Activated T-helper 1 cell treated with anti-CD3 and anti-CD28 coated beads, Interleukin-12 subunit alpha, Interleukin-12 subunit beta, Interleukin-2, Interleukin-4 antibody, amounts not matched to agents 30 ng/mL and 10 ng/mL and 1 ng/mL, durations not matched to agents 14 hours and 24 hours and 36 hours (primary cell): Measurements from ENCODE around the gene FBXO9. TPM values are rescaled to one million over a fixed set of nuclear protein-coding genes. Genes with fewer than 3 reads are reported as not detected.
A peak's percentile ranks its signal among the peaks of the same experiment; 100 is the strongest.
"Not testable (repeated sequence)": the region's sequence is repeated elsewhere in the genome, so short reads cannot be mapped to it uniquely, and the experiment has no call there.

Experiments used
- DNase-seq: peaks from one replicate; pipeline ENCODE4 v3.0.0; 2021; ENCODE audit warnings: low spot score
- H3K27ac Mint-ChIP-seq: one replicate; pipeline ENCODE4 v1.8.0; 2021; ENCODE audit warnings: mild to moderate bottlenecking, mixed read lengths
- H3K27me3 Mint-ChIP-seq: one replicate; pipeline ENCODE4 v1.8.0; 2022; ENCODE audit warnings: mild to moderate bottlenecking, moderate library complexity, mixed read lengths; ENCODE audit not compliant: insufficient read depth
- H3K36me3 Mint-ChIP-seq: one replicate; pipeline ENCODE4 v1.8.0; 2021; ENCODE audit warnings: low read depth, mixed read lengths
- H3K4me1 Mint-ChIP-seq: one replicate; pipeline ENCODE4 v1.8.0; 2021; ENCODE audit warnings: low read depth, mixed read lengths
- H3K4me3 Mint-ChIP-seq: one replicate; pipeline ENCODE4 v1.8.0; 2021; ENCODE audit warnings: mild to moderate bottlenecking, moderate library complexity, mixed read lengths
- H3K9me3 Mint-ChIP-seq: one replicate; pipeline ENCODE4 v1.8.0; 2021; ENCODE audit warnings: mixed read lengths
- intact Hi-C: fragments of 100-400 bp; cut with micrococcal nuclease; formaldehyde crosslinking; loops from one replicate; pipeline ENCODE4 v1.15.1; 2024
- total RNA-seq: library from RNA; stranded (reverse); gene quantifications from 2 replicates; pipeline ENCODE4 v1.2.3, GENCODE V29; 2022

Gene FBXO9
- total RNA-seq, 1 donor from 2014 or later = 67.3 TPM

DNA sequence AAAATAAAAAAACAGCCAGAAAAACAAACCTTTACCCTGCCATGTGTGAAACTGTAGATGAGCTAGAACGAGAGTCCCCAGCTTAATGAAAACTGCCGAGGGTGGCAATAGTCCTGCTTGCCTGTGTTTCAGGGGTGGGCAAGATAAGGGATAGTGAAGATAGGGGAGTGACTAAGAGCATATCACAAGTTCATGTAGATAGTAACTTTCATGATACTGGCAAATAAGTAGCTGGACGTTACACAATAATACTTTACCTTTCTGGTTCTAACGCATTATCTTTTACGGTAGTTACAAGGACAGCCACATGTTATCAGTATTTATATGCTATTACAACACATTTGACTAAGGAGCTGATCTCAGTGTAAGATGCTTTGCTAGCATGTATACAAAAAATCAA is 9.3 kb upstream of the FBXO9 start:
- H3K27ac Mint-ChIP-seq = no peak overlapping the region
- intact Hi-C loops = no loop called here
- H3K36me3 Mint-ChIP-seq = peaks cover 5% of the 10 kb centered on the region
- no peak for DNase-seq
- H3K4me3 Mint-ChIP-seq = no peak overlapping the region
- H3K27me3 Mint-ChIP-seq = no peaks in the 10 kb centered on the region
- no peaks in the 10 kb centered on the region for H3K9me3 Mint-ChIP-seq
- H3K4me1 Mint-ChIP-seq = peaks cover 37% of the 10 kb centered on the region

DNA sequence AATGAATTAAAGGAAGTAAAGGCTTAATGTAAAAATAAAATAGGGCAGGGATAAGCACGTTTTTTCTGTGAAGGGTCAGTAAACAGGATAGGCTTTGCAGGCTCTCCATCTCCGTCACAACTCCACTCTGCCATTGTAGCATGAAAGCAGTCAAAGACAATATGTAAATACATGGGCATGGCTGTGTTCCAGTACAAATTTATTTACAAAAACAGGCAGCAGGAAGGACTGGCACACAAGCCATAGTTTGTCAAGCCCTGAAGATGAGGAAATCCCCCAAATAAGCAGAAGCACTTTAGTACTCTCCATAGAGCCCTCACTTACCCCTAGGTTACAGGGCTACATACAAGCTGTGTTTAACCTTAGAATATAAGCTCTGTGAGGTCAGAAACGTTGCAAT is 8.9 kb upstream of the FBXO9 start:
- no peaks in the 10 kb centered on the region for H3K27me3 Mint-ChIP-seq
- no peak overlapping the region for H3K27ac Mint-ChIP-seq
- no peak overlapping the region for H3K4me3 Mint-ChIP-seq
- no peaks in the 10 kb centered on the region for H3K9me3 Mint-ChIP-seq
- H3K36me3 Mint-ChIP-seq = peaks cover 5% of the 10 kb centered on the region
- H3K4me1 Mint-ChIP-seq = peaks cover 38% of the 10 kb centered on the region
- intact Hi-C loops = no loop called here
- no peak for DNase-seq

DNA sequence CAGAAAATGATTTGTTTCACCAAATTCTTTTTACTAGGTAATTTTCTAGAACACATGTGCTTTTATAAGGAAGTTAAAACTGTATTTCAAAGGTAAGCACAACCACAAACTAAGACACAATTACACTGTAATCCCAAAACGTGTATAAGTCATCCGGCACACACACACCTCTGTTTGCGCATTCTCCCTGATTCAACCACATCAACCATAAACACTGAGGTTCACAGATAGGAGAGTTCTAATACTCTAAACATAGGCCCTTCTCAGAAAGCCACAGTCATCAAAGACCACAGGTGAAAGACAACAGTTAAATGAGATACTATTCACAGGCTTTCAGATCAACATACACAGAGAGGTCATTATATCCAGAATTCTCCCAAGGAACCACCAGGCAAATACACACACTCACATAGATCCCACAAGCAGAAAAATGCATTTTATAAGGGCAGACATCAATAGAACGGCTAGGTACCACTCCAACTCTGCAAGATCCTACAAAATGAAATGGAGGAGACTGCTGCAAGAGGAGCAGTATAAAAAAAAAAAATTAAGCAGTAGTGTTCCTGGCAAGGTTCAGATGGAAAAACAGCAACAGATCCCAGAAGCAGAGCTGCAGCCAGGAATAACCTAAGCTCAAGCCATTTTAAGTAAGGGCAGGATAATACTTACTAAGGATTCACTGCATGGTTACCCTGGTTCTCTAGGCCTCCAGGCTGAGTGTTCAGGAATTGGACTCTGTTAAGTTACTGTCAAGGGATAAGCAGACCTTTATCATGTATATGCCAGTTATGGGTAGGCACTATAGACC is 6.6 kb upstream of the FBXO9 start:
- Mint-ChIP-seq H3K4me1 (peaks cover 49% of the 10 kb centered on the region), H3K4me3 (no peak overlapping the region), H3K36me3 (peaks cover 3% of the 10 kb centered on the region), H3K9me3 (no peaks in the 10 kb centered on the region), H3K27ac (no peak overlapping the region), H3K27me3 (no peaks in the 10 kb centered on the region)
- no peak for DNase-seq
- intact Hi-C loops = no loop called here

DNA sequence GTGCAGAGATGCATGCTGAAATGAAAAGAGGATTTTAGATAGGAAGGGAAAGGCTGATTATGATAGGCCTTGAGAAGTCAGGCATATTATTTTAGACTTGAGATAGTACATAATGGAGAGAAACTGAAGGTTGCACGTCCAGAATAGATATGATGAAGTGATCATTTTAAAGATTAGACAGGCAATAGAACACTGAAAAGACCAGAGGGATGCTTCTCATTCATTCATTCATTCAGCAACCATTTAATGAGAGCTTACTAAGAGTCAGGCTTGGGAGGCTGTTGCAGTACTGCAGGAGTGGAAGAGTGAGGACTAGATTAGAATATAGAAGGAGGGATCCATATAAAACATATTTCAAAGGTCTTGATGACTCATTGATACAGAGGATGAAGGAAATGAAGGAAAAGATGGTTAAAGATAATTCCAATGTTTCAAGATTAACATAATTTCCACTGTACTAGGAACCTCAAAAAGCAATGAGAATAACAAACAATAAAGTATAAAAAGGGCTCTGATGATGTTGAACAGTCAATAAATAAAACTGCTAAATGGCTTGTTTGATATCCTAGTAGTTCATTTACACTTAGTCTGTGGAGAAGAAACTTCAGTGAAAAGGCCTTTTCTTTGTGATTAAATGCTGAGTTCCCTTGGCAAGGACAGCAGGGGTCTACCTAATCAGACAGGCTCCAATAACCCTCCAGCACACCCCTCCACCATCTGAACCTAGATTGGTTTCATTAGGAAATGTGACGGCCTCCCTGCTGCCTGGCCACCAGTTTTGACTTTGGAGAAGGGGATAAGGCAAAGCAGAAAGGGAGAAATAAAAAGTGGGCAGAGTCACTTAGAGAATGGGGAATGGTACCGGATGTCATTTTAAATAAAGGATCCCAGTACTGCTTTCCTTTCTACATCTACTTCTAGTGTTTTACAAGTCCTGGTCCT is 5.3 kb upstream of the FBXO9 start:
- Mint-ChIP-seq H3K36me3 (peaks cover 3% of the 10 kb centered on the region), H3K4me3 (peak overlapping the region; percentile 91), H3K9me3 (no peaks in the 10 kb centered on the region), H3K27me3 (peaks cover 2% of the 10 kb centered on the region), H3K27ac (no peak overlapping the region), H3K4me1 (peaks cover 57% of the 10 kb centered on the region)
- DNase-seq = no peak
- intact Hi-C loops = no loop called here

DNA sequence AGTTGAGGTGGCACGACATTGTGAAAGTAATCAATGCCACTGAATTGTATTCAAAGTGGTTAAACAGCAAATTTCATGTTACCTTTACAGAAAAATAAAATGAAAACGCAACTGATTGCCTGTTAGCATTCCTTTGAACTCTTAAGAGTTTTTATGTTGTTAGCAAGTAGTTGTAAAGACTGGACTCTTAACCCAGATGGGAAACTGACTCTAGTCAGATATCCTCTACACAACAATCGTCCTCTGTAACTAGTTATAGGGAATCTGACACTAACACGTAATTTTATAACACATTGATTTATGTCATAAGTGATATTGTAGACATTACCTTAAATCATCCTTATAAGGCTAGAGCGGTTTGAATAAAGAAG is 3.0 kb upstream of the FBXO9 start:
- Mint-ChIP-seq H3K27ac (no peak overlapping the region), H3K27me3 (peaks cover 2% of the 10 kb centered on the region), H3K4me1 (peaks cover 57% of the 10 kb centered on the region), H3K9me3 (no peaks in the 10 kb centered on the region), H3K36me3 (no peaks in the 10 kb centered on the region), H3K4me3 (peak overlapping the region; percentile 91)
- intact Hi-C loops = no loop called here
- DNase-seq = no peak

DNA sequence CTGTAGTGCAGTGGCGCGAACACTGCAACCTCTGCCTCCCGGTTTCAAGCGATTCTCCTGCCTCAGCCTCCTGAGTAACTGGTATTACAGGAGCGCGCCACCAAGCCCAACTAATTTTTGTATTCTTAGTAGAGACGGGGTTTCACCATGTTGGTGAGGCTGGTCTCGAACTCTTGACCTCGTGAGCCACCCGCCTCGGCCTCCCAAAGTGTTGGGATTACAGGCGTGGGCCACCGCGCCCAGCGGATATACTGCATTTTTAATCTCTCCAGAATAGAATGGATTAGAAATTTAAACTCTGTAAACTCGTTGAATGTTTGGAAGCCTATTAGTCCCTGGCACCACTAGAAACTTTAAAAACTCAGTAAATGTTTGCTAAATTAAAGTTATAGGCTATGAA is 949 bp upstream of the FBXO9 start:
- Mint-ChIP-seq H3K4me3 (peak overlapping the region; percentile 99), H3K4me1 (peaks cover 51% of the 10 kb centered on the region), H3K27ac (peak overlapping the region; percentile 99)
- H3K27me3 Mint-ChIP-seq, H3K36me3 Mint-ChIP-seq, H3K9me3 Mint-ChIP-seq, DNase-seq: not testable (repeated sequence)
- intact Hi-C loops = loop anchor here (1.0 to 2.0 kb wide), 3 partner anchors 400 to 780 kb away; partner anchors contain the start of genes EFHC1 and MCM3

DNA sequence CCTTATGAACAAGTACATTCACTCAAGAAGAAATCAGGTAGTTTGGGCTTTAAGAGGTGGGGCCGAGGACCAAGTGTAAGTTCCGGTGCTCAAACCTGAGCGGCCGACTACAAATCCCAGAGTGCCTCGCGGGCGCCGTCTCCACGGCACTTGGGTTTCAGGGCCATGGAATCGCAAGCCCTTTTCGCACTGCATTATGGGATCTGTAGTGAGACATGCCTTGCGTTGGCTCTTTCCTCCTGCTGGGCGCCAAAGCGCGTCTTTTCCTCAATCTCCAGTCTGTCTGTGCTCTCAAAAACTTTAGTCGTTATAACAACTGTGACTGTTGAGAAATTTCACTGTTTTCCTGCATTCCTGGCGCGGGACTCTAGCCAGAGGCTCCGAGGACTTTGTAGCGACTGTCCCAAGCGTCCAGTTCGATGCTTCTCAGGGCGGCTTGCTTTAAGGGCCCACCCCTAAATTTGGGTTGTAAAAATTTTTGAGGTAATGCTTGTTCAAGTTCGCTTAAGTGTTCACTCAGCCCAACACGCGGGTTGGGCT is 408 bp upstream of the FBXO9 start:
- DNase-seq = peak; percentile 94
- Mint-ChIP-seq H3K27me3 (peaks cover 2% of the 10 kb centered on the region), H3K4me1 (peaks cover 45% of the 10 kb centered on the region), H3K4me3 (peak overlapping the region; percentile 99), H3K27ac (peak overlapping the region; percentile 99), H3K9me3 (no peaks in the 10 kb centered on the region), H3K36me3 (peaks cover 3% of the 10 kb centered on the region)
- intact Hi-C loops = loop anchor here (1.0 to 5.0 kb wide), 6 partner anchors 69 to 780 kb away; partner anchors contain the start of genes EFHC1, GSTA4 and MCM3

DNA sequence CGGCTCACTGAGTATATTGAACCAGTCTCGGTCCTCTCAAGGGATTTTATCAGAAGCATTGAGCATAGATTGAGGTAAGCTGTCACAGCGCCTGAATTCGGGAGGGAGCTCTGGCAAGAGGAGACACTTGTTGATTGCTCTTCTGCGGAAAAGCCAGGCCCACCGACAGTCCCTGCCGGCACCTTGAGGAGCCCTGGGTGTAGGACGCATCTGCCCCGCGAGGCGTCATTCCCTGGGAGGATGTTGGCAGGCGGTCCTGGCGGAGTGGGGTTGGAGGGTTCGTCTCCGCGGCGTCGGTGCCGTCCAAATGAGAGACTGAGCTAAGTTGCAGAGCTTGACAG is 843 bp downstream of the FBXO9 start:
- peak; percentile 20 for DNase-seq
- Mint-ChIP-seq H3K4me3 (peak overlapping the region; percentile 99), H3K27me3 (peaks cover 2% of the 10 kb centered on the region), H3K9me3 (no peaks in the 10 kb centered on the region), H3K27ac (peak overlapping the region; percentile 61), H3K36me3 (peaks cover 3% of the 10 kb centered on the region), H3K4me1 (peaks cover 41% of the 10 kb centered on the region)
- intact Hi-C loops = loop anchor here (5.0 kb wide), 1 partner anchor 586 kb away; no protein-coding TSS in a partner anchor

DNA sequence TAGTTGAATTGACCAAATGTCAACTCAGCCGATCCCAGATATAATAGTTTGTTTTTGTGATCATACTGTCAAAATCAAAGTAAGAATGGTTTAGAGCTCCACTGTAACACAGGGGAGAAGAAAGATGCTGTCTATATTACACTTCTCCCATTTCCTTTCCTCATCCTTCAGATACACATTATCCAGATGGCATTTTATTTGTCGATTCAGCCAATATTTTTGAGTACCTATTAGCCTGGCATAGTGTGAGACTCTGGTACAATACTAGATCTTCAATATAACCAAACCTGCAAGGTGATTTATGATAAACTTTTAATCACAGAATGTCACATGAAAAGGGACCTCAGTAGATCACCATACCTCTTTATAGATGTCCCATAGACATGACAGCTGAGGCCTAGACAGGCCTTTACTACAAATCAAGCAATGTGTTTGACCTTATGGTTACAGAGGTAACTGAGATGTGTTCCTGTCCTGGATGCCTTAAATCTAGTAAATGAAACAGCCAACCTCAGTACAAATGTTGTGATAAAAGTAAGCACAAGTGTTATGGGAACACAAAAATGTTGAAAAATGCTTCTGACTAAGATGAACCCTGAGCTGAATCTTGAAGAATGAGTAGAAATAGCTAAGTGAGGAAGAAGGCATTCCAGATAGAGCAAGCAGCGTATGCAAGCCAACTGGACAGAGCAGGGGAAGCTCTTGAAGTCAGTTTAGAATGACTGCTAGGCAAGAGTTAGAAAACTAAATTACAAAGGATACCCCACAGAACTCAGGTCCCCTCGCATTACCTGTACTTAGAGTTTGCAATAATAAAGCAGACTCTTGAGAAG is 1.9 kb downstream of the FBXO9 start:
- Mint-ChIP-seq H3K27ac (peak overlapping the region; percentile 31), H3K4me1 (peaks cover 43% of the 10 kb centered on the region)

DNA sequence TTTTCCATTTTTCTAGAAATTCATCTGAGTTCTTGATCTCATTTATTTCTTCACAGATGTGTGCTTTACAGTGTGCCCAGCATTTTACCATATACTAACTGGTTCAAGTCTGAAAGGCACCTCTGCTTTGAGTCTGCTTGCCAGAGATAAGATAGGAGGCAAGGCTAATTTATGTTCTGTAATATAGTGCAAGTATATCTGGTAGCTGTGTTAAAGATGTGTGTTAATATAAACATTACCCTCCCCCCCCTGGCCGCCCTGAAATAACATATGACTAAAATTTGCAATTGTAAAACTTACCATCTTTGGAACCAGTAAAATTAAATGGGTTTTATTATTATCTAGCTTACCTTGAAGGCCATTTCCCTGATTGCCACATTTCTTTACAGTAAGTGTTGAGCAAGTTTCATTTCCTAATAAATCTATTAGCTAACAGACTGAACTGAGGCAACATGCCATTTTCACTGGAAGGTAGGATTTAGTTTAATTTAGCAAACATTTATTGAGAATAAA is 2.7 kb downstream of the FBXO9 start:
- Mint-ChIP-seq H3K27me3 (peaks cover 2% of the 10 kb centered on the region), H3K4me1 (peaks cover 36% of the 10 kb centered on the region), H3K4me3 (no peak overlapping the region), H3K27ac (no peak overlapping the region), H3K9me3 (no peaks in the 10 kb centered on the region), H3K36me3 (peaks cover 9% of the 10 kb centered on the region)
- DNase-seq = no peak
- intact Hi-C loops = loop anchor here (5.0 kb wide), 1 partner anchor 584 kb away; no protein-coding TSS in a partner anchor

More for the DNA sequence above, 1.9 kb downstream of the FBXO9 start:
- no peak for DNase-seq
- H3K4me3 Mint-ChIP-seq = peak overlapping the region; percentile 99
- intact Hi-C loops = loop anchor here (5.0 kb wide), 1 partner anchor 585 kb away; no protein-coding TSS in a partner anchor
- H3K27me3 Mint-ChIP-seq = peaks cover 2% of the 10 kb centered on the region
- peaks cover 6% of the 10 kb centered on the region for H3K36me3 Mint-ChIP-seq
- no peaks in the 10 kb centered on the region for H3K9me3 Mint-ChIP-seq

DNA sequence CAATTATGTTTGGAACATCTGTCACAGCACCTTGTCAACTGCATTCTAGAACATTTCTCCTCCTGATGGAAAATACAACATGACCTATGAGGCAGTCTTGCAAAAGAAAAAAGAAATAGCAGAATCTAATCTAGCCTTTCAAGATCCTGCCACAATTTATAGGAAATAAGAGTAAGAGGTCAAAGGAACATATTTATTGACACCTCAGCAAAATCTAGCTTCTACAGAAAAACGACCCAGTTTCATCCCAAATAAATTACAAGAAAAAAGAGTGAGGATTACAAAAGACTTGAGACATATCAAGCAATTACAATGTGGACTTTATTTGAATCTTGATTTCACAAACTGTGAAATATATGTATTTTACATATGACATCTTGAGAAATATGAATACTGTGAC is 4.2 kb downstream of the FBXO9 start:
- no peak for DNase-seq
- no peaks in the 10 kb centered on the region for H3K27me3 Mint-ChIP-seq
- H3K27ac Mint-ChIP-seq = no peak overlapping the region
- H3K4me3 Mint-ChIP-seq = no peak overlapping the region
- H3K36me3 Mint-ChIP-seq = peaks cover 17% of the 10 kb centered on the region
- intact Hi-C loops = loop anchor here (5.0 kb wide), 1 partner anchor 583 kb away; no protein-coding TSS in a partner anchor
- no peaks in the 10 kb centered on the region for H3K9me3 Mint-ChIP-seq
- H3K4me1 Mint-ChIP-seq = peaks cover 32% of the 10 kb centered on the region

DNA sequence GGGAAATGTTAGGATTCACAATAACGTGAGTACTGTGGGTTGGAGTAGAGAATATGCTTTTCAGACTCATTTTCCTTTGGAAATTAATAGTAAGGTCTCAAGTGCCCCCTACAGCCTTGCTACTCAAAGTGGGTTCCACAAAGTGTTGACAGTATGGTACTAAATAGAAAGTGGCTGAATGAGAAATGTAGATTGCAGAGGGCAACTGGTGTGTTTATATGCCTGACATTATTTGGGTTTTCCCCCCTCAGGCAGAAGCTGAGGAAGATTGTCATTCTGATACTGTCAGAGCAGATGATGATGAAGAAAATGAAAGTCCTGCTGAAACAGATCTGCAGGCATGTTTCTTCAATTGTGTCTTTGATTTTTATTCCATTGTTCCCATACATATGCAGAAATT is 5.6 kb downstream of the FBXO9 start:
- H3K27me3 Mint-ChIP-seq = no peaks in the 10 kb centered on the region
- H3K9me3 Mint-ChIP-seq = no peaks in the 10 kb centered on the region
- H3K4me1 Mint-ChIP-seq = peaks cover 26% of the 10 kb centered on the region
- peak overlapping the region; percentile 57 for H3K27ac Mint-ChIP-seq
- H3K4me3 Mint-ChIP-seq = peak overlapping the region; percentile 27
- DNase-seq = no peak
- peaks cover 22% of the 10 kb centered on the region for H3K36me3 Mint-ChIP-seq
- intact Hi-C loops = no loop called here
